T-helper 2 cell treated with Interferon-gamma antibody and Interleukin-4, amounts not matched to agents 5 μg/mL and 100 μg/mL, for 36 hours (primary cell): Measurements from ENCODE around the gene ACOD1.

Experiments
- DNase-seq: peaks from one replicate; pipeline ENCODE4 v3.0.0; 2021; ENCODE audit warnings: low spot score
- H3K27ac Mint-ChIP-seq: one replicate; pipeline ENCODE4 v1.8.0; 2021; ENCODE audit warnings: mild to moderate bottlenecking, mixed read lengths
- H3K27me3 Mint-ChIP-seq: one replicate; pipeline ENCODE4 v1.8.0; 2021; ENCODE audit warnings: low read depth, mixed read lengths
- H3K36me3 Mint-ChIP-seq: one replicate; pipeline ENCODE4 v1.8.0; 2021; ENCODE audit warnings: low read depth, mixed read lengths
- H3K4me1 Mint-ChIP-seq: one replicate; pipeline ENCODE4 v1.8.0; 2021; ENCODE audit warnings: low read depth, mixed read lengths
- H3K4me3 Mint-ChIP-seq: one replicate; pipeline ENCODE4 v1.8.0; 2022; ENCODE audit warnings: mild to moderate bottlenecking, moderate library complexity, mixed read lengths
- H3K9me3 Mint-ChIP-seq: one replicate; pipeline ENCODE4 v1.8.0; 2021; ENCODE audit warnings: mixed read lengths

Gene ACOD1

GRCh38 chr13:76965759-76966421 lies 17.6 kb downstream of the ACOD1 start:
- Mint-ChIP-seq H3K4me3 (no peak overlapping the region), H3K27me3 (peaks cover 9% of the 10 kb centered on the region), H3K9me3 (peaks cover 5% of the 10 kb centered on the region), H3K27ac (no peak overlapping the region), H3K4me1 (no peaks in the 10 kb centered on the region), H3K36me3 (peaks cover 1% of the 10 kb centered on the region)
- no peak for DNase-seq

GRCh38 chr13:76967031-76967430 lies 18.7 kb downstream of the ACOD1 start:
- no peak overlapping the region for H3K4me3 Mint-ChIP-seq
- no peak for DNase-seq
- no peaks in the 10 kb centered on the region for H3K4me1 Mint-ChIP-seq
- no peaks in the 10 kb centered on the region for H3K9me3 Mint-ChIP-seq
- no peaks in the 10 kb centered on the region for H3K36me3 Mint-ChIP-seq
- H3K27ac Mint-ChIP-seq = no peak overlapping the region
- peaks cover 12% of the 10 kb centered on the region for H3K27me3 Mint-ChIP-seq

- peaks cover 22% of the 10 kb centered on the region for H3K27me3 Mint-ChIP-seq
- DNase-seq = no peak
- no peak overlapping the region for H3K27ac Mint-ChIP-seq
- no peaks in the 10 kb centered on the region for H3K36me3 Mint-ChIP-seq
- no peaks in the 10 kb centered on the region for H3K4me1 Mint-ChIP-seq
- H3K9me3 Mint-ChIP-seq = no peaks in the 10 kb centered on the region
- no peak overlapping the region for H3K4me3 Mint-ChIP-seq
These were observed 19.7 kb downstream of the ACOD1 start for GRCh38 chr13:76968041-76968440.

GRCh38 chr13:76969488-76970365 lies 21.4 kb downstream of the ACOD1 start:
- H3K9me3 Mint-ChIP-seq = no peaks in the 10 kb centered on the region
- no peaks in the 10 kb centered on the region for H3K36me3 Mint-ChIP-seq
- no peak overlapping the region for H3K4me3 Mint-ChIP-seq
- no peak for DNase-seq
- H3K27me3 Mint-ChIP-seq = peaks cover 34% of the 10 kb centered on the region
- H3K4me1 Mint-ChIP-seq = no peaks in the 10 kb centered on the region
- H3K27ac Mint-ChIP-seq = no peak overlapping the region

GRCh38 chr13:76971215-76971614 lies 22.9 kb downstream of the ACOD1 start:
- no peak for DNase-seq
- H3K36me3 Mint-ChIP-seq = no peaks in the 10 kb centered on the region
- no peak overlapping the region for H3K4me3 Mint-ChIP-seq
- H3K4me1 Mint-ChIP-seq = no peaks in the 10 kb centered on the region
- no peak overlapping the region for H3K27ac Mint-ChIP-seq
- no peaks in the 10 kb centered on the region for H3K9me3 Mint-ChIP-seq
- peaks cover 36% of the 10 kb centered on the region for H3K27me3 Mint-ChIP-seq

- DNase-seq = no peak
- Mint-ChIP-seq H3K4me3 (no peak overlapping the region), H3K36me3 (peaks cover 3% of the 10 kb centered on the region), H3K27ac (no peak overlapping the region), H3K4me1 (peaks cover 8% of the 10 kb centered on the region), H3K27me3 (peaks cover 37% of the 10 kb centered on the region), H3K9me3 (no peaks in the 10 kb centered on the region)
These were observed 23.8 kb downstream of the ACOD1 start for GRCh38 chr13:76971851-76972829.

- no peak overlapping the region for H3K27ac Mint-ChIP-seq
- H3K4me3 Mint-ChIP-seq = no peak overlapping the region
- DNase-seq = no peak
- no peaks in the 10 kb centered on the region for H3K9me3 Mint-ChIP-seq
- peaks cover 43% of the 10 kb centered on the region for H3K27me3 Mint-ChIP-seq
- H3K4me1 Mint-ChIP-seq = peaks cover 9% of the 10 kb centered on the region
- H3K36me3 Mint-ChIP-seq = peaks cover 3% of the 10 kb centered on the region
These were observed 25.8 kb downstream of the ACOD1 start for GRCh38 chr13:76973920-76974617.

- H3K36me3 Mint-ChIP-seq = peaks cover 3% of the 10 kb centered on the region
- peaks cover 43% of the 10 kb centered on the region for H3K27me3 Mint-ChIP-seq
- no peak overlapping the region for H3K4me3 Mint-ChIP-seq
- no peak overlapping the region for H3K27ac Mint-ChIP-seq
- peaks cover 9% of the 10 kb centered on the region for H3K4me1 Mint-ChIP-seq
- no peaks in the 10 kb centered on the region for H3K9me3 Mint-ChIP-seq
- no peak for DNase-seq
These were observed 26.3 kb downstream of the ACOD1 start for GRCh38 chr13:76974618-76974975.

- H3K4me1 Mint-ChIP-seq = peaks cover 9% of the 10 kb centered on the region
- H3K27ac Mint-ChIP-seq = no peak overlapping the region
- no peak overlapping the region for H3K4me3 Mint-ChIP-seq
- H3K9me3 Mint-ChIP-seq = no peaks in the 10 kb centered on the region
- H3K36me3 Mint-ChIP-seq = peaks cover 3% of the 10 kb centered on the region
- H3K27me3 Mint-ChIP-seq = peaks cover 44% of the 10 kb centered on the region
- no peak for DNase-seq
These were observed 27.6 kb downstream of the ACOD1 start for GRCh38 chr13:76975863-76976262.

- peaks cover 47% of the 10 kb centered on the region for H3K27me3 Mint-ChIP-seq
- H3K4me1 Mint-ChIP-seq = peaks cover 9% of the 10 kb centered on the region
- H3K9me3 Mint-ChIP-seq = no peaks in the 10 kb centered on the region
- peak overlapping the region; percentile 33 for H3K4me3 Mint-ChIP-seq
- H3K36me3 Mint-ChIP-seq = peaks cover 3% of the 10 kb centered on the region
- H3K27ac Mint-ChIP-seq = peak overlapping the region; percentile 35
- no peak for DNase-seq
These were observed 28.2 kb downstream of the ACOD1 start for GRCh38 chr13:76976490-76976889.

GRCh38 chr13:76976929-76977328 lies 28.6 kb downstream of the ACOD1 start:
- no peaks in the 10 kb centered on the region for H3K9me3 Mint-ChIP-seq
- no peak overlapping the region for H3K27ac Mint-ChIP-seq
- H3K36me3 Mint-ChIP-seq = peaks cover 3% of the 10 kb centered on the region
- H3K27me3 Mint-ChIP-seq = peaks cover 50% of the 10 kb centered on the region
- no peak for DNase-seq
- H3K4me1 Mint-ChIP-seq = peaks cover 9% of the 10 kb centered on the region
- H3K4me3 Mint-ChIP-seq = no peak overlapping the region

GRCh38 chr13:76980075-76980718 lies 31.9 kb downstream of the ACOD1 start:
- Mint-ChIP-seq H3K27me3 (peaks cover 40% of the 10 kb centered on the region), H3K4me3 (peak overlapping the region; percentile 73), H3K27ac (no peak overlapping the region), H3K36me3 (peaks cover 3% of the 10 kb centered on the region), H3K9me3 (no peaks in the 10 kb centered on the region), H3K4me1 (peaks cover 9% of the 10 kb centered on the region)
- peak; percentile 75 for DNase-seq

GRCh38 chr13:76982061-76982460 lies 33.8 kb downstream of the ACOD1 start:
- H3K9me3 Mint-ChIP-seq = no peaks in the 10 kb centered on the region
- H3K36me3 Mint-ChIP-seq = no peaks in the 10 kb centered on the region
- no peak for DNase-seq
- H3K27me3 Mint-ChIP-seq = peaks cover 39% of the 10 kb centered on the region
- no peak overlapping the region for H3K27ac Mint-ChIP-seq
- peaks cover 3% of the 10 kb centered on the region for H3K4me1 Mint-ChIP-seq
- no peak overlapping the region for H3K4me3 Mint-ChIP-seq
